H1 (cell line): Measurements from ENCODE around the gene ELMO1. TPM values are rescaled to one million over a fixed set of nuclear protein-coding genes. Genes with fewer than 3 reads are reported as not detected.

Experiments
- CTCF ChIA-PET: fragments of 300-600 bp; sonication (Branson Sonifier 250); formaldehyde crosslinking; loops from one replicate; lab custom pipeline; 2021; ENCODE audit not compliant: partially characterized antibody; lab: Charles Lee
- POLR2A ChIA-PET: fragments of 300-600 bp; sonication (Branson Sonifier 250); formaldehyde crosslinking; loops from one replicate; lab custom pipeline; 2021; ENCODE audit warnings: inconsistent platforms; ENCODE audit not compliant: partially characterized antibody; lab: Charles Lee
- DNase-seq, 2 experiments: peaks; one replicate each; pipeline versions ENCODE4 v3.0.0 to v3.0.0-alpha.2; 2010 to 2022; ENCODE audit warnings: low spot score in 2 of 2, low read depth in 1 of 2, mixed read lengths in 1 of 2
- FAIRE-seq: peaks from 2 replicates; lab custom pipeline; 2011; peaks lifted over from hg19 to GRCh38; lab: Jason Lieb, UNC
- H2AFZ ChIP-seq: 2 replicates; pipeline ENCODE4 v1.8.1; 2012; ENCODE audit warnings: low read length, inconsistent platforms
- H2AK5ac ChIP-seq: 2 replicates; pipeline ENCODE4 v1.6.1; 2013; ENCODE audit warnings: low read depth, low read length
- H2BK120ac ChIP-seq: replicated peaks from 2 replicates; pipeline ENCODE3; 2013; ENCODE audit warnings: low read depth, low read length, inconsistent platforms
- H2BK12ac ChIP-seq: 2 replicates; pipeline ENCODE4 v1.6.1; 2013; ENCODE audit warnings: low read depth, low read length
- H2BK15ac ChIP-seq: 2 replicates; pipeline ENCODE4 v1.6.1; 2013; ENCODE audit warnings: low read length
- H2BK20ac ChIP-seq: 2 replicates; pipeline ENCODE4 v1.6.1; 2013; ENCODE audit warnings: low read length
- H2BK5ac ChIP-seq: 2 replicates; pipeline ENCODE4 v1.6.1; 2013; ENCODE audit warnings: low read depth, low read length
- H3K14ac ChIP-seq: 2 replicates; pipeline ENCODE4 v1.6.1; 2013; ENCODE audit warnings: inconsistent platforms; ENCODE audit not compliant: insufficient read length
- H3K18ac ChIP-seq: 2 replicates; pipeline ENCODE4 v1.6.1; 2013; ENCODE audit warnings: low read length; ENCODE audit errors: extremely low read depth
- H3K23ac ChIP-seq: 2 replicates; pipeline ENCODE4 v1.6.1; 2013; ENCODE audit warnings: inconsistent platforms; ENCODE audit not compliant: insufficient read length
- H3K23me2 ChIP-seq: 2 replicates; pipeline ENCODE4 v1.6.1; 2013; ENCODE audit warnings: low read depth, low read length
- H3K27ac ChIP-seq: 2 replicates; pipeline ENCODE4 v1.6.1; 2011; ENCODE audit warnings: low read depth, low read length, inconsistent platforms
- H3K27me3 ChIP-seq, 4 experiments: replicated peaks in 1 of 4; 1 replicate in 1 of 4; 2 replicates in 3 of 4; pipeline versions ENCODE4 v1.6.1 to v1.8.1; 2011 to 2013; ENCODE audit warnings: low read length in 3 of 4, mild to moderate bottlenecking in 3 of 4, inconsistent platforms in 2 of 4, mixed read lengths in 2 of 4, moderate library complexity in 1 of 4; ENCODE audit not compliant: control insufficient read depth in 3 of 4, insufficient read depth in 3 of 4; ENCODE audit errors: extremely low read depth in 1 of 4
- H3K36me3 ChIP-seq, 4 experiments: 2 replicates each; pipeline versions ENCODE4 v1.6.1 to v1.8.1; 2011 to 2013; ENCODE audit warnings: mild to moderate bottlenecking in 4 of 4, low read length in 3 of 4, moderate library complexity in 2 of 4, control low read depth in 1 of 4, inconsistent platforms in 1 of 4; ENCODE audit not compliant: insufficient read depth in 4 of 4, control insufficient read depth in 2 of 4
- H3K4ac ChIP-seq: replicated peaks from 2 replicates; pipeline ENCODE3; 2013; ENCODE audit warnings: low read length, low read depth, mixed read lengths, inconsistent platforms; ENCODE audit not compliant: insufficient read length
- H3K4me1 ChIP-seq, 4 experiments: replicated peaks in 1 of 4; 1 replicate in 1 of 4; 2 replicates in 3 of 4; pipeline versions ENCODE4 v1.6.1 to v1.8.1; 2011 to 2013; ENCODE audit warnings: low read length in 3 of 4, inconsistent platforms in 2 of 4, mixed read lengths in 1 of 4; ENCODE audit not compliant: insufficient read depth in 4 of 4, control insufficient read depth in 3 of 4
- H3K4me2 ChIP-seq, 2 experiments: 2 replicates each; pipeline versions ENCODE4 v1.6.1 to v1.8.1; 2011 to 2013; ENCODE audit warnings: low read depth in 2 of 2, low read length in 2 of 2, control low read depth in 1 of 2, inconsistent platforms in 1 of 2, mild to moderate bottlenecking in 1 of 2; ENCODE audit not compliant: insufficient read depth in 1 of 2
- H3K4me3 ChIP-seq, 4 experiments: fragments of 200-600, 300-600 bp in 1 of 4; sonication (generic), shearing (Covaris generic), sonication (Bioruptor Twin) in 1 of 4; 2 replicates each; pipeline versions ENCODE4 v1.5.1 to v1.8.1; 2011 to 2016; ENCODE audit warnings: low read length in 4 of 4, low read depth in 3 of 4, control low read depth in 2 of 4, inconsistent platforms in 2 of 4, mild to moderate bottlenecking in 2 of 4, mixed read lengths in 1 of 4, moderate library complexity in 1 of 4; ENCODE audit not compliant: insufficient read depth in 2 of 4; ENCODE audit errors: extremely low read depth in 1 of 4
- H3K56ac ChIP-seq: replicated peaks from 2 replicates; pipeline ENCODE3; 2013; ENCODE audit warnings: low read depth, mild to moderate bottlenecking, mixed read lengths, low read length, inconsistent platforms; ENCODE audit not compliant: insufficient read length
- H3K79me1 ChIP-seq: 2 replicates; pipeline ENCODE4 v1.6.1; 2013; ENCODE audit warnings: low read depth, low read length, control low read depth
- H3K79me2 ChIP-seq, 2 experiments: 2 replicates each; pipeline versions ENCODE4 v1.6.1 to v1.8.1; 2012 to 2013; ENCODE audit warnings: low read length in 2 of 2, mild to moderate bottlenecking in 2 of 2, inconsistent platforms in 1 of 2; ENCODE audit not compliant: insufficient read depth in 2 of 2, control insufficient read depth in 1 of 2
- H3K9ac ChIP-seq, 4 experiments: replicated peaks in 1 of 4; 1 replicate in 1 of 4; 2 replicates in 3 of 4; pipeline versions ENCODE4 v1.6.1 to v1.8.1; 2011 to 2013; ENCODE audit warnings: low read depth in 3 of 4, low read length in 3 of 4, control low read depth in 2 of 4, mild to moderate bottlenecking in 2 of 4, moderate library complexity in 2 of 4, inconsistent platforms in 1 of 4; ENCODE audit errors: extremely low read depth in 1 of 4
- H3K9me3 ChIP-seq, 2 experiments: 2 replicates each; pipeline versions ENCODE4 v1.6.1 to v1.8.1; 2012 to 2013; ENCODE audit warnings: mild to moderate bottlenecking in 2 of 2, moderate library complexity in 2 of 2, control low read depth in 1 of 2, inconsistent platforms in 1 of 2, low read depth in 1 of 2, low read length in 1 of 2, mixed read lengths in 1 of 2; ENCODE audit not compliant: insufficient read depth in 2 of 2
- H4K20me1 ChIP-seq, 2 experiments: replicated peaks in 1 of 2; 2 replicates each; pipeline versions ENCODE3 to v1.8.1; 2011 to 2013; ENCODE audit warnings: inconsistent platforms in 2 of 2, low read length in 2 of 2, mild to moderate bottlenecking in 1 of 2; ENCODE audit not compliant: insufficient read depth in 2 of 2, control insufficient read depth in 1 of 2
- H4K5ac ChIP-seq: 2 replicates; pipeline ENCODE4 v1.6.1; 2013; ENCODE audit warnings: low read length, low read depth, mixed read lengths, inconsistent platforms; ENCODE audit not compliant: insufficient read length
- H4K8ac ChIP-seq: 2 replicates; pipeline ENCODE4 v1.8.0; 2013; ENCODE audit warnings: mild to moderate bottlenecking, moderate library complexity, low read length, inconsistent platforms; ENCODE audit not compliant: insufficient read depth; ENCODE audit errors: extremely low read depth
- H4K91ac ChIP-seq: replicated peaks from 2 replicates; pipeline ENCODE3; 2013; ENCODE audit warnings: low read length, mixed read lengths, inconsistent platforms; ENCODE audit not compliant: insufficient read length
- MAFK ChIP-seq: IDR thresholded peaks from 2 replicates; pipeline ENCODE4 v1.6.1; 2012; ENCODE audit warnings: low read depth, mild to moderate bottlenecking, improper control_type of control experiment, low read length
- SAP30 ChIP-seq: fragments of 300-600 bp; sonication (generic); IDR thresholded peaks from 2 replicates; pipeline ENCODE4 v1.7.1; 2012; ENCODE audit warnings: low read length, moderate library complexity, mild to moderate bottlenecking, inconsistent platforms; ENCODE audit not compliant: insufficient read depth, insufficient replicate concordance
- polyA plus RNA-seq, 7 experiments: library from polyadenylated mRNA; depleted of rRNA in 3 of 7; stranded (reverse) in 5 of 7; unstranded in 2 of 7; fragments of >200 nt in 5 of 7; fragments of 200-250 nt in 2 of 7; gene quantifications; 1 replicate in 5 of 7; 2 replicates in 1 of 7; 4 replicates in 1 of 7; pipeline versions ENCODE4 v1.2.1 to v1.2.3, GENCODE V29; 2011 to 2013; ENCODE audit warnings: missing spikeins in 2 of 7, mixed read lengths in 2 of 7
- total RNA-seq: library from RNA; stranded (reverse); fragmentation: NEBNext Ultra II Directional; extraction: Animal tissue kit (Norgen Biotek cat#: 25700); gene quantifications from 2 replicates; pipeline ENCODE4 v1.2.1, GENCODE V29; 2021

The ELMO1 gene
- total and polyA plus RNA-seq, 2 of the 8 experiments (the other 6 are each of a cell fraction or from before 2014, with no cell fraction given), result 18.4 to 21.0 TPM

- Histone ChIP-seq H2BK120ac (no peak overlapping the region), H3K4ac (no peak overlapping the region), H3K14ac (no peak overlapping the region), H2BK12ac (no peak overlapping the region), H4K20me1 (no peaks in the 10 kb centered on the region), H3K4me2 (no peak overlapping the region), H2BK20ac (no peak overlapping the region), H3K27me3 (no peaks in the 10 kb centered on the region), H3K36me3 (no peaks in the 10 kb centered on the region), H3K9ac (no peak overlapping the region), H3K23me2 (no peaks in the 10 kb centered on the region), H3K9me3 (peaks cover 8% of the 10 kb centered on the region in 2 experiments; a peak in 3 of 4 replicates), H4K5ac (no peak overlapping the region), H3K79me2 (no peaks in the 10 kb centered on the region)
- DNase-seq (no peak), FAIRE-seq (no peak)
- CTCF ChIA-PET, result interaction anchor here (0.9 to 4.9 kb wide), 9 partner anchors 9 to 474 kb away, joined by 3 to 22 read pairs (median 3); no protein-coding TSS in a partner anchor
- peak; percentile 97 for TF ChIP-seq MAFK
- no peak for TF ChIP-seq SAP30
- TF ChIP-seq, all 59 proteins: peak for 1
- no peak overlapping the region for H3K56ac ChIP-seq
- no peak overlapping the region for H3K27ac ChIP-seq
- no peak overlapping the region for H4K8ac ChIP-seq
- H3K4me3 ChIP-seq, result no peak overlapping the region
- peaks cover 0 to 6% (median 2%) of the 10 kb centered on the region in 4 experiments; a peak in 4 of 7 replicates for H3K4me1 ChIP-seq
- H3K23ac ChIP-seq, result no peak overlapping the region
- H2AK5ac ChIP-seq, result no peak overlapping the region
- H2BK5ac ChIP-seq, result no peak overlapping the region
- no peak overlapping the region; the same call in 1 of the 2 replicates for H3K18ac ChIP-seq
- H2AFZ ChIP-seq, result no peak overlapping the region
- H3K79me1 ChIP-seq, result no peaks in the 10 kb centered on the region
- no peak overlapping the region for H4K91ac ChIP-seq
- no peak overlapping the region for H2BK15ac ChIP-seq
- POLR2A ChIA-PET, result no interaction called here
These were observed 487.0 kb downstream of the ELMO1 start for GRCh38 chr7:36961693-36962092.
